ENCODE measurements around the gene RAPGEF3.

Gene RAPGEF3, protein sequence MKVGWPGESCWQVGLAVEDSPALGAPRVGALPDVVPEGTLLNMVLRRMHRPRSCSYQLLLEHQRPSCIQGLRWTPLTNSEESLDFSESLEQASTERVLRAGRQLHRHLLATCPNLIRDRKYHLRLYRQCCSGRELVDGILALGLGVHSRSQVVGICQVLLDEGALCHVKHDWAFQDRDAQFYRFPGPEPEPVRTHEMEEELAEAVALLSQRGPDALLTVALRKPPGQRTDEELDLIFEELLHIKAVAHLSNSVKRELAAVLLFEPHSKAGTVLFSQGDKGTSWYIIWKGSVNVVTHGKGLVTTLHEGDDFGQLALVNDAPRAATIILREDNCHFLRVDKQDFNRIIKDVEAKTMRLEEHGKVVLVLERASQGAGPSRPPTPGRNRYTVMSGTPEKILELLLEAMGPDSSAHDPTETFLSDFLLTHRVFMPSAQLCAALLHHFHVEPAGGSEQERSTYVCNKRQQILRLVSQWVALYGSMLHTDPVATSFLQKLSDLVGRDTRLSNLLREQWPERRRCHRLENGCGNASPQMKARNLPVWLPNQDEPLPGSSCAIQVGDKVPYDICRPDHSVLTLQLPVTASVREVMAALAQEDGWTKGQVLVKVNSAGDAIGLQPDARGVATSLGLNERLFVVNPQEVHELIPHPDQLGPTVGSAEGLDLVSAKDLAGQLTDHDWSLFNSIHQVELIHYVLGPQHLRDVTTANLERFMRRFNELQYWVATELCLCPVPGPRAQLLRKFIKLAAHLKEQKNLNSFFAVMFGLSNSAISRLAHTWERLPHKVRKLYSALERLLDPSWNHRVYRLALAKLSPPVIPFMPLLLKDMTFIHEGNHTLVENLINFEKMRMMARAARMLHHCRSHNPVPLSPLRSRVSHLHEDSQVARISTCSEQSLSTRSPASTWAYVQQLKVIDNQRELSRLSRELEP

GRCh38 chr12:47758834-47759690, at the start of gene RAPGEF3:
Gene RAPGEF3 (minus strand): TSS chr12:47758880. CDS start chr12:47758556, 324 bp downstream.
- DNase-seq: peak; percentile 81

GRCh38 chr12:47808050-47808449, 49.4 kb upstream of the RAPGEF3 start:
- DNase-seq: peak; percentile 89

DNA sequence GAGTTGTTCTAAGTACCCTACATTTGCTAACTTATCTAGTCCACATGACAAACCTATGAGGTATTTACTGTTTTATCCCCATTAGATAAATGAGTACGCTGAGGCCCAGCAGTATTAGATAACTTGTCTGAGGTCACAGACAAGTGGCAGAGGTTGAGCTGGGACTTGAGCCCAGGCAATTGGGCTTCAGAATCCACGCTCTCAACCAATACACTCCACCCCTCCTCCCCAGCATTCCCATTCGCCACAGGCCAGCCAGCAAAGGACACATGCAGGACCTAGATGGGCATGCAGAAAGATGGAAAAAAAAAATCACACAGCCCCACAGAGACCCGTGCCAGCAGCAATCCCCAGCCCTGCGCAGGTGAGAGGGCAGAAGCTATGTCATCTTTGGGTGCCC, 48.7 kb upstream of the RAPGEF3 start:
- DNase-seq: no peak

GRCh38 chr12:47805417-47805816, 46.7 kb upstream of the RAPGEF3 start:
- no peak for DNase-seq

GRCh38 chr12:47804171-47804570, 45.5 kb upstream of the RAPGEF3 start:
- no peak for DNase-seq

- peak; percentile 41 for DNase-seq
These were observed 44.7 kb upstream of the RAPGEF3 start for GRCh38 chr12:47803191-47803875.

GRCh38 chr12:47802312-47802711, 43.6 kb upstream of the RAPGEF3 start:
- peak; percentile 32 for DNase-seq

- DNase-seq: no peak
These were observed 43.2 kb upstream of the RAPGEF3 start for GRCh38 chr12:47801904-47802246.

DNA sequence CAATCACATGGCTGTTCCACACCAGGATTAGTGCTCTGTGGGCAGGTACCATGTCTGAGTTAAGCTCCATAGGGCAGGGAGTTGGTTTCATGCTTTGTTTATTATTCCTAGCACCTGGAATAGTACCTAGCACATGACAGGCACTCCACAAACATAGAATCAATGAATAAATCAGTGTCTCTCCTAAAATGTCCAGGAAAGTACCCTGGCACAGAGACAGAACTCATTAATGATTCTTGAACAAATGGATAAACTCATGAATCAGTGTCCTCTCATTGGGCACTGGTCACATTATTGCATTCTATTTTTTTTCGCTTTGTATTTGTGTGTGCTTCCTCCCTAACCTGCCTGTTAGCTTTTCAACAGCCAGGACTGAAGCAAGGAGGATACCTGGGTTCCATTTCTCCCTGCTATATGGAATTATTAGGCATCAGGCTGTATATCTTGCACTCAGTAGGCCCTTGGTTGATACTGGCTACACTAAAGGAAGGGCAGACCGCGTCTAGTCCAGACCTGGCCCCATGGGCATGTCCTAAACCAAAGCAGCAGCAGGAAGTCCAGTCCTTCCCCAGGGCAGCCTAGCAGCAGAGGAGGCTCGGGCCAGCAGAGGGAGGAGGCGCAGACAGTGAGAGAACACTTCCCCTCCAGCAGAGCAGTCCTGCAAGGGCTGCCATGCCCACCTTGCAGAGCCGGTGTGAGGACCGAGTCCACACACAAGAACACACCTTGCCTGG, 42.7 kb upstream of the RAPGEF3 start:
- no peak for DNase-seq

DNA sequence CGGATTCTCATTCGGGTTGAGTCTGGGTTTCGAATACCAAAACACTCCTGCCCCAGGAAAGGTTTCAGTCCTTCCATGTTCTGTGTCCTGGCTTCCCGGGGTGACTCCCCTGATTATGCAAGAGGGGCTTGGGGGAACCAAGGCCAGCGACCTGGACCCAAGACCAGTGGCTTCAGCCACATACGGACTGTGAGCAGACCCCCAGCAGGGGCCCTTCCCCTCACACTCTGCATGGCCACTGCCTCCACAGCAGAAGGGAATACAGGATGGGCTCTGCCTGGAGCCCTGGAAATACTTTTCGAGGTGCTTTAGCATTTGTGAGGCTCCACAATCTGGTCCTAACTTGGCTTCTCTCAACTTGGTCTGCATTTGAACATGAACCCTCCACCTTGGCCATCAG, 41.9 kb upstream of the RAPGEF3 start:
- no peak for DNase-seq

- no peak for DNase-seq
These were observed 40.8 kb upstream of the RAPGEF3 start for GRCh38 chr12:47799357-47799955.

- no peak for DNase-seq
These were observed 39.8 kb upstream of the RAPGEF3 start for GRCh38 chr12:47798382-47798948.

- DNase-seq: peak; percentile 56
These were observed 38.8 kb upstream of the RAPGEF3 start for GRCh38 chr12:47797441-47797840.

- no peak for DNase-seq
These were observed 37.2 kb upstream of the RAPGEF3 start for GRCh38 chr12:47795814-47796411.

DNA sequence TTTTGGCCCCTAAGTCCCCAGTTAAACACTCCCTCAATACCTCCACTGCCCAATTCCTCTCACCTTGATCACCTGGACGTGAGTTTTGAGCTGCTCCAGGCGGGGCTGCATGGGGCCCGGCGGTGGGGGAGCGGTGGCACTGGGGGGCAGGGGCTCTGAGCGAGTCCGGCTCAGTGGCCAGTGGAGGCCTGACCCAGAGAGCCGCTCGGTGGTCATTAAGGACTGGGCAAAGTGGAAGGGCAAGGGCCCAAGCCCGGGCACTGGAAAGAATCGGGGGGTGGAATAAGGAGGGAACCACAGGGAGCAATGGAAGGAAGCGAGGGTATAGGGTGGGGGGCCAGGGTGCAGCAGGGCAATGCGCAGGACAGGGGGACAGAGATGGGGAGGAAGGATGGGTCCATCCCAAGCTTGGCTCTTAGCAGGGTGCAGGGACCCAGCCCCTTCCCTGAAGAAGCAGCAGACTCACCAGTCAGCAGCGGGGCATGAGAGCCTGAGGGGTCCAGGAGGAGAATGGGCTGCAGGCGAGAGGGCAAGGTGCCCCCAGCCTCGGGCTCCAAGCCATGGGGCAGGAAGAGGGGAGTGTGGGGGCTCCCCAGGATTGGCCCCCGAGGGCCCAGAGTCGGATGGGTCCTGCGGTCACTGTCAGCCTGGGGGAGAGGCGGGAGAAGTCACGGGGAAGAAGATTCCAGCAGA, 36.6 kb upstream of the RAPGEF3 start:
- no peak for DNase-seq

- no peak for DNase-seq
These were observed 36.0 kb upstream of the RAPGEF3 start for GRCh38 chr12:47794679-47795078.

DNA sequence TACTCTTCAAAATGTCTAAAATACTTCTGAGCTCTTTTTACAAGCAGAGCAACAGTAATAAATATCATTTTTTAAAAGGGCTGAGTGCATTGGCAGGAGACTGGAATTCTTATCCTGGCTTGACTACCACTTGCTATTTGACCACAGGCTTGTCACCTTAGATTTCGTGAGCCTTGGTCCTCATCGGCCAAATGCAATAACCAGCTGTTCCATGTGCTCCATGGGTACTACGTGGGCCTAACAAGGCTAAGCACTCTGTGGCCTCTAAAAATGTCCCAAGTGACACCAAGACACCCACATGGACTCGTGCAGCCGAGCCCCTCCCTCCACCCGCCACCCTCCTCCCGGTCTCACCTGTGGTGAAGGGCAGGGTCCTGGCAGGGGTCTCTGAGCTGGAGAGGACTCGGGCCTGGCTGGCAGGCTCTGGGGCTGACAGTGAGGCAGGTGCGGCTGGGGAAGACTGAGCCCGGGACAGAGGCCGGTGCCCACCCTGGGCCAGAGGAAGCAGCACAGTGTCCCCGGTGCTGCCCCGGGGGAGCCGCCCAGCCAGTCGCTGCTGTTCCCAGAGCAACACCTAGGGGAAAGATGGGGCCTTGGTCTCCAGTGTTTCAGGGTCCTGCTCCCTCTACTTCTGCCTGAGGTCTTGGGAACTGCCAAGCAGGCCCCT, 34.5 kb upstream of the RAPGEF3 start:
- DNase-seq: no peak

- DNase-seq: no peak
These were observed 33.2 kb upstream of the RAPGEF3 start for GRCh38 chr12:47791874-47792273.

DNA sequence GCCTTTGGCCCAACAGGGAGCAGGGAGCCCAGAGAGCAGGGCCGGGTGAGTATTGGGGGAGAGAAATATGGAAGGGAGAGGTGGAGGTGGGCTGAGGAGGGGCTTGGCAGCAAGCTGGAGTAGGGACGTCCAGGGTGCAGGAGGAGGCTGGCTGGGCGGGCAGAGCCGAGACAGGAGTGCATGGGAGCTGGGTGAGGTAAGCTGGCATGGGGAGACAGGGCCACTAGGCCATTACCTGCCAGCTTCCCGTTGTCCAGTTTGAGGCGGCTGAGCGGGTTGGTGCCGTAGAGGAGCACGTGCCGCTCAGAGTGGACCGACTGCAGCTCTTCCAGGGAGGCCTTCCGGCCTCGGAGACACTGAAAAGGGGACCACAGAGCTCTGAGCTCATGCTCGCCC, 32.7 kb upstream of the RAPGEF3 start:
- no peak for DNase-seq
